GM12892 (cell line): Measurements from ENCODE around the gene LKAAEAR1.
A peak's percentile ranks its signal among the peaks of the same experiment; 100 is the strongest.

Experiments
- POLR2A ChIP-seq: IDR thresholded peaks from 2 replicates; pipeline ENCODE4 v1.6.1; 2011; ENCODE audit warnings: low read depth, low read length, control low read depth
- POLR2AphosphoS5 ChIP-seq: IDR thresholded peaks from 2 replicates; pipeline ENCODE4 v1.6.1; 2011; ENCODE audit warnings: low read depth, low read length, control low read depth
- TAF1 ChIP-seq: IDR thresholded peaks from 2 replicates; pipeline ENCODE4 v1.6.1; 2011; ENCODE audit warnings: low read depth, mild to moderate bottlenecking, control low read depth, low read length, borderline replicate concordance

DNA sequence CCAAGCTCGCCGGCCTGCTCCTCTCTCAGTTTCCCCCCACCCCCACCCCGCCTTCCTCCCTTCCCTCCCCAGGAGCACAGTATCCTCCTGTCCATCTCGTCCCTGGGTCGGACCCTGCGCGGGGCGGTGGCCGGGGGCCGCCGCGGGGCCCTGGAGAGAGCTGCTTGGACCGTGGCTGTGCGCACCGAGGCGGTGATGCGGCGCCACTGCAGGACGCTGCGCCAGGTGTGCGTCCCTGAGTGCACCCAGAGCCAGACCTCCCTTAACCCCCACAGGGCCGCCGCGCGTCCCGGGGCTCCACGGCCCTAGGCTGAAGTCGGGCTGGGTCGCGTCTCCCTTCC lies 46.0 kb downstream of the LKAAEAR1 start:
- TF ChIP-seq POLR2AphosphoS5 (no peak), POLR2A (0 out of 2 replicates have a peak, but pooled peaks have one; percentile 10), TAF1 (no peak)
